ENCODE data around the gene SMPD1.
A peak's percentile ranks its signal among the peaks of the same experiment; 100 is the strongest.
"Not testable (repeated sequence)": the region's sequence is repeated elsewhere in the genome, so short reads cannot be mapped to it uniquely, and the experiment has no call there.

SMPD1 gene

DNA sequence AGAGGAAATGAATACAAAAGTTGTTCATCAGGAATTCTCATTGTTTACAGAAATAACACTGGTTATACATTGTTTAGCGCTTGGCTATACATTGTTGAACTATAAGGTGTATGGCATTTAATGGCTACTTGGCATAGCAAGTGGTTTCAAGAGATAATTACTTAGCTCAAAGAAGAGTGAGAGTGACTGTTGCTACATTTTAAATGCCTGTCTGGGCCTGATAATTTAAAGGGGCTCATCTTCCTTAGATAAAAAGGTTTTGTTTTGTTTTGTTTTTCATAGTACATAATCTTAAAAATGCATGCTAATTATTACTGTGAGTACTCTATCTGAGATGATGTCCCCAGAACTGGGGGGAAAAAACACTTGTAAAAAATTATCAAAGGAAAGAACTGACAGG lies 1.5 kb upstream of the SMPD1 start:
- no peak for DNase-seq (ENCODE audit: low read depth)

DNA sequence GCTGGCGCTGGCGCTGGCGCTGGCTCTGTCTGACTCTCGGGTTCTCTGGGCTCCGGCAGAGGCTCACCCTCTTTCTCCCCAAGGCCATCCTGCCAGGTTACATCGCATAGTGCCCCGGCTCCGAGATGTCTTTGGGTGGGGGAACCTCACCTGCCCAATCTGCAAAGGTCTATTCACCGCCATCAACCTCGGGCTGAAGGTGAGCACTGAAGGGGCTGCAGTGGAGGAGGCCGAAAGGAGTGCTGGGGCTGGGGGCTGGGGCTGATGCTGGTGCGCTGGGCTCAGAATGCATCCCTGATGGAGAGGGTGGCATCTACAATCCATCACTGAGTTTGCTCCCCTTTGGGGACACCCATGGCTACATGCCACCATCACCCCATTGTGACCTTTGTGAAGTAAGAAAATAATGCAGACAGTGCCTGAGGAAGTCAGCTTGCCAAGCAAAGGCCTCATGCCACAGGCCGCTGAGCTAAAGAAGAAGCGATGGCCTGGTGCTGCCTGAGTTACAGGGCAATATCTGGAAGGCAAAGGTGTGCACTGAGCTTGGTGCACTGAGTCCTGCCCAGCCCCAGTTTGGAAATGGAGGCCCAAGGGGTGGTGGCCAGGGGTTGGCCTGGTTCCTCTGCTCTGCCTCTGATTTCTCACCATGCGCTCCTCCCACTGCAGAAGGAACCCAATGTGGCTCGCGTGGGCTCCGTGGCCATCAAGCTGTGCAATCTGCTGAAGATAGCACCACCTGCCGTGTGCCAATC lies 620 bp downstream of the SMPD1 start:
- DNase-seq (ENCODE audit: low read depth) = no peak

DNA sequence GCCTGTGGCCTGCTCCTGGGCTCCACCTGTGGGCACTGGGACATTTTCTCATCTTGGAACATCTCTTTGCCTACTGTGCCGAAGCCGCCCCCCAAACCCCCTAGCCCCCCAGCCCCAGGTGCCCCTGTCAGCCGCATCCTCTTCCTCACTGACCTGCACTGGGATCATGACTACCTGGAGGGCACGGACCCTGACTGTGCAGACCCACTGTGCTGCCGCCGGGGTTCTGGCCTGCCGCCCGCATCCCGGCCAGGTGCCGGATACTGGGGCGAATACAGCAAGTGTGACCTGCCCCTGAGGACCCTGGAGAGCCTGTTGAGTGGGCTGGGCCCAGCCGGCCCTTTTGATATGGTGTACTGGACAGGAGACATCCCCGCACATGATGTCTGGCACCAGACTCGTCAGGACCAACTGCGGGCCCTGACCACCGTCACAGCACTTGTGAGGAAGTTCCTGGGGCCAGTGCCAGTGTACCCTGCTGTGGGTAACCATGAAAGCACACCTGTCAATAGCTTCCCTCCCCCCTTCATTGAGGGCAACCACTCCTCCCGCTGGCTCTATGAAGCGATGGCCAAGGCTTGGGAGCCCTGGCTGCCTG lies 1.4 kb downstream of the SMPD1 start:
- no peak for DNase-seq (ENCODE audit: low read depth)

DNA sequence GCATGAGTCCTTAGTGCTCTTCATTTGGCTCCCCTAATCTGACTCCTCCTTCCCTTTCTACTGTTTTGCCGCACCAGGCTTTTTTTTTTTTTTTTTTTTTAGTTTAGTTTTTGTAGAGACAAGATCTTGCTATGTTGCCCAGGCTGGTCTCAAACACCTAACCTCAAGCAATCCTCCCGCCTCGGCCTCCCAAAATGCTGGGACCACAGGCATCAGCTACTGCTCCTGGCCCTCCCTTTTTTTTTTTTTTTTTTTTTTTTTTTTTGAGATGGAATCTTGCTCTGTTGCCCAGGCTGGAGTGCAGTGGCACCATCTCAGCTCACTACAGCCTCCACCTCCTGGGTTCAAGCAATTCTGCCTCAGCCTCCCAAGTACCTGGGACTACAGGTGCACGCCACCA lies 2.0 kb downstream of the SMPD1 start:
- not testable (repeated sequence) for DNase-seq (ENCODE audit: low read depth)

DNA sequence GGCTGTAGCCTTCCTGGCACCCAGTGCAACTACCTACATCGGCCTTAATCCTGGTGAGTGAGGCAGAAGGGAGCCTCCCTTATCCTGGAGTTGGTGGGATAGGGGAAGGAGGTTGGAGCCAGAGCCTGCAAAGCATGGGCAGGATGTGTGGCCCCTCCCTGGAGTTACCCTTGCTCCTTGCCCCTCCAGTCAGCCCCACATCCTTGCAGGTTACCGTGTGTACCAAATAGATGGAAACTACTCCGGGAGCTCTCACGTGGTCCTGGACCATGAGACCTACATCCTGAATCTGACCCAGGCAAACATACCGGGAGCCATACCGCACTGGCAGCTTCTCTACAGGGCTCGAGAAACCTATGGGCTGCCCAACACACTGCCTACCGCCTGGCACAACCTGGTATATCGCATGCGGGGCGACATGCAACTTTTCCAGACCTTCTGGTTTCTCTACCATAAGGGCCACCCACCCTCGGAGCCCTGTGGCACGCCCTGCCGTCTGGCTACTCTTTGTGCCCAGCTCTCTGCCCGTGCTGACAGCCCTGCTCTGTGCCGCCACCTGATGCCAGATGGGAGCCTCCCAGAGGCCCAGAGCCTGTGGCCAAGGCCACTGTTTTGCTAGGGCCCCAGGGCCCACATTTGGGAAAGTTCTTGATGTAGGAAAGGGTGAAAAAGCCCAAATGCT lies 3.9 kb downstream of the SMPD1 start:
- DNase-seq (ENCODE audit: low read depth) = no peak

DNA sequence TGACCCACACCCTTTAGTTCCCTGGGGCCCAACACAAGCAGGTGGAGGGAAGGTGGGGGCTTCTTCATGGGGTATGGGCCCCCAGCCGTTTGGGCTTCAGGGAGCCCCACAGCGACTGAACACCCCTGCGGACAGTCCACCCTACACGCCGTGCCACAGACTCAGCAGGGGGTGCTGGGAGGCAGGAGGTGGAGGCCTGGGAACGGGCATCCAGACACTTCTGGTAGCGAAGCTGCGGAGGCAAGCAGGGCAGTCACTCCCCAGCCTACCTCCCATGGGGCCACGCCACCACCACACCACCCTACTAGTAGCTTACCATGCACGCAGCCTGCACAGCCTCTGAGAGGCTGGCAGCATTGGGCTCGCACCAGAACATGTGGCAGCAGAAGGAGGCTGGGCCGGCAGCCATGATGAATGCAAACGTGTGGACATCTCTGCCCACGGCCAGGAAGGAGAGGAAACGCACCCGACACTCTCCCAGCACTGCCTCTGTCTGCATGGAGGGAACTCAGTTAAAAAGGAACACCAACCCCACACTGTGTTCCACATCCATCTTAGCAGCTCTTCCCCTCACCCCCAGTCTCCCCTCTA lies 5.3 kb downstream of the SMPD1 start:
- no peak for DNase-seq (ENCODE audit: low read depth)

DNA sequence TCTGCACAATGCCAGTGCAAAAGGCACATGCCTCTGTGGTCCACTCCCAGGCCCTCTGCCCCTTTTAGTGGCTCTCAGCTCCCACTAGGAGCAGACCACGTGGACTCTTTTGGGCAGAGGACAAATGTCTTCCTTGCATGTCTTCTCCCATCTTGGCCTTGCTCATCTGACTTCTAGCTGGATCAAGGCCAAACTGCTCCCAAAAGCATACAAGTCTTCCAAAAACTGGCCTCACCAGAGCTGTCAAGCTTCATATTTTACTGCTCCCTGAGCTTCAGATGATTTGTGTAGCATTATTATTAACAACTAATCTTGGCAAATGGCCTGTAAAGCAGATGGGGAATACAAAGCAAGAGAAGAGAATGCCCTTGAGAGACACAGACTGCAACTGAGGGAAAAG lies 6.9 kb downstream of the SMPD1 start:
- peak; percentile 15 for DNase-seq (ENCODE audit: low read depth)

DNA sequence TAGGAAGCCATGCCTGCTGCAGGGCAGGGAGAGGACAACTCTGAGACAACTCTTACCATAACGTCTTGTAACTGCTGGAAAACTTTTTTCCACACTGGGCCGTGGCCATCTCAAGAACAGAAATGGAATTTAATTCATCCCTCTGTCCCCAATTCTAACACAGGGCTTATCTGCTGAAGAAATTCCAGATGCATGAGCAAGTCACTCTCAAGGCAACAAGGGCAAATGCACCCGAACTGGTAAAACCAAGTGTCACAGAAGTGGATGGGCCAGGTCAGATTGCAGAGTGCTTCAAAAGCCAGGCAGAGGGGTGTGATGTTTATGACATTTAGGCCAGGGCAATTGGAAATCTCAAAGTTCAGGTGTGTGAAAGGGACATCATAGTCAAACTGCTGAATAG lies 7.4 kb downstream of the SMPD1 start:
- peak; percentile 60 for DNase-seq (ENCODE audit: low read depth)

DNA sequence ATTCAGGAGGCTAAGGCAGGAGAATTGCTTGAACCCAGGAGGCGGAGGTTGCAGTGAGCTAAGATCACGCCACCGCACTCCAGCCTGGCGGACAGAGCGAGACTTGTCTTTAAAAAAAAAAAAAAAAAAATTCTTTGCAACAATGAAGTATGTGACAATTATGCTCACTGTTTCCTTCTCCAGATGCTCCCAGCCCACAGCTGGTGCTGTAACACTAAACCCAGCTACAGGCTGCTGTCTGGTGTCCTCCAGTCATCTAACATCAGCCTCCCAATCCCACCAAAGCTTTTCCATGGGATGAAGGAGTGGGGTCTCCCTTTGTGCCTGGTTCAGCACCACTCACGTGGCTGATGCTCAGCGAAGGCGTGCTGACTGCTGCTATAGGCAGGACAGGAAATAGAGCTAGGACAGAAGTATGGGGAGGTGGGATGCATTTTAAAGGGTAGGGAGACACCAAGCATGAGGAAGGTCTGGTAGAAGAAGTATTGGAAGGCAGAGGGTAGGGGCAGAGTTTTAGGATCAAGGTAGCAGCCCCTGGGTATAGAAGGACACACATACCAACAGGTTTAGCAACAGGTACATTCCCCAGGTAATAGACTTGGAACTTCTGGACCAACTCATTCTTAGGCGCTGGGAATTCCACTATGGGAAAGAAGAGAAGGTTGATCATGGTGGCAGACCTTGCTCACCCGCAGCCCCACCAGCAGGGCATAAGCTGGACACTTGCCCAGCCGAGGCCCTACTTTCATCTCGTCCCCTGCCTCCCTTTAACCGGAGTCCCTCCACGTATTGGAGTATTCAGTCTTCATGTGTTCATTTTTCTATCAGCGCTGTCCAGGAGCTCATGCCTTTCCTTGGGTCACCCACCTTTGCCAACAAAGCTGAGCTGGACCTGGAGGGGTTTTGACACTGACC lies 10.4 kb downstream of the SMPD1 start:
- no peak for DNase-seq (ENCODE audit: low read depth)

DNA sequence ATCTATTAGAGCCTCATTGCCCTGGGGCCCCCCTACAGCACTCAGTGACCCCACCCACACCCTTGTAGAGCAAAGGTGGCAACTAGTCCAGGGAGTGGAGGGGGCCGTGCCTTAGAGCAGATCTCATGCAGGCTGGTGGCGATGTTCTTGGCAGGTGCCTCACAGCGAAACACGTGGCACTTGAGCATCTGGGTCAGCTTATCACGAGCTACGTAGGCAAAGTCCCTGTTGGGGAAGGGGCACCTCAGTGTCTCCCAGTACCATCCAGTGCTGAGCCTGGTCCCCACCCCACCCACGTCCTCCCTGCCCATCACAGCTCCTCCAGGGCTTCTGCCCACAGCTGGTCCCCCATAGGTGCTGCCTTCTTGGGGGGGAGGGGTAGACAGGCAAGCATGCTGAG lies 11.2 kb downstream of the SMPD1 start:
- no peak for DNase-seq (ENCODE audit: low read depth)

DNA sequence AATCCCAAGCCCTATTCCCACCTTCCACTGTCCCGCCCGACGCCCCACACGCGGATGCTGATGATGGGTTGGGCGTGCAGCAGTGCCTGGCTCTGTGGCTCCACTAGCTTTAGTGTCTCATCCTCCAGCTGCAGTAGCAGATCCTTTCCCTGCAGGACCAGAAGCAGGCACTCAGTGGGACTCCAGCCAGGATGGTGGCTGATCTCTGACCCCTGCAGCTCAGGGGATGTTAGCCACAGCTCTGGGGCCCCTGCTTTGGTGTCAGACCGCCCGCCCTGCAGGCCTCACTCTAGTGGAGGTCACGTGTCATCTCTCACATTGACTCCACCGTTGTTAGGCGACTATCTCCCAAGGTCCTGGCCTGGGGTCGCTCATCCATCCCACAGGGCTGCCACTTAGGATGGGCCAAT lies 11.8 kb downstream of the SMPD1 start:
- no peak for DNase-seq (ENCODE audit: low read depth)

DNA sequence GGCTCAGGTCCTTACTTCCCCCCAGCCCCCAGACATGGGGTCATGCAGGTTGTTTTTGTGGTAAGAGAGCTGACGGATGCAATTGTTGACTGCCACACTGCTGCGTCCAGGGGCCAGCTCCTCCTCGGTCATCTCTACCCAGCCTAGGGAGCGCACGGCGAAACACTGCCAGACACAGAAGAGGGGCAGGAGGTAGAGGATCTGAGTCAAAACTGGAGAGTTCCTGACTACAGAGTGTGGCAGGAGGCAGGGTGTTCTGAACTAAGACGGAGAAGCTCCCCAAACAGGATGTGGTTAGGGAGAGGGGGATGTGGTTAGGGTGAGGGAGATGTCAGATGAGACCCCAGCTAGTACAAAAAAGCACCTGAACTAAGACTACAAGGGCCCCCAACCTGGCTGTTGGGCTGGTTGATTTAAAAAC lies 12.3 kb downstream of the SMPD1 start:
- no peak for DNase-seq (ENCODE audit: low read depth)

DNA sequence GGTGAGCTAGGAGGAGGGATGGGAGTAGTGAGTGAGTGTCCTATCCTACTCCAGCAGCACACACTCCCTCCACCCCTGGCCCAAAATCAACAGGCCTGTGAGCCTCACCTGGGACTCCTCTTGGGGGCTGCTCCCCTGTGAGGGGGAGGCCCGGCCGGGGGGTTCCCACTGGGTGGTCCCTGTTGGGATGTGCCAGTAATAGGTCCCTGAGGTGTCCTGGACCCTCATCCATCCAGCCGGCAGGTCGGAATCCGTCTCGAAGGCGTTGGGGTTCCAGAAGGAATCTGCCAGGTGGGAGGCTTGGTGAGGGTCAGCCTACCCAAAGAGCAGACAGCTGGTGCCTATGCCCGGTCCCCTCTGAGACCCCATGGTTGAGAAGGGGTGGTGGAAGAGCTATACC lies 13.3 kb downstream of the SMPD1 start:
- DNase-seq (ENCODE audit: low read depth) = no peak

DNA sequence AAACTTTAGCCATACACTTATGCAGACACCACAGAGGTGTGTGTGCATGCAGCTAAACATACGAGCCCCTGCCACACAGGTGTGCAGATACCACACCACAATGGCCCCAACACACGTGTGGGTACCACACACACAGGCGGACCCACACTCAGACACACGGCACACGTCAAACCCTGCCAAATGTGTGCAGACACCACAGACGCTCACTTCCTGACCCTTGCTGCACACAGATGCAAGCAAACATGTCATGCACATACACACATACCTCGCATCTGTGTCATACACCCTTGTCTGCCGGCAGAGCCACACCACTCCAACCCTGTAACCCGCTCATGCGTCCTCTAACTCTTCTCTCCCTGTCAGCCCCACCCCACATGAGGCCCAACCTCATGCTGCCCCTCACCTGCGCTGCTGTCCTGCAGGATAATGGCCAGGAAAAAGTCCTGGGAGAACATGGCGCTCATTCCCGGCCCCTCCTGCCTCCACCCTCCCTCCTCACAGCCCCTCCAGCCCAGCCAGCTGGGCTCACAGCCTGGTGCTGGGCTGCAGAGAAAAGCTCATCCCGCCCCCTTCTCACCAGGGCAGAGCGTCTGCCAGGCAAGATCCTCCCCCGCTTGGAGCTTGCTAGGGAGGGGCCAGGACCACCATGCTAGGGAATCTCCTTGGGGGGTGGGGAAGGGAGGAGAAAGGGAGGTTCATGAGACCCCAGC lies 14.2 kb downstream of the SMPD1 start:
- DNase-seq (ENCODE audit: low read depth) = no peak

DNA sequence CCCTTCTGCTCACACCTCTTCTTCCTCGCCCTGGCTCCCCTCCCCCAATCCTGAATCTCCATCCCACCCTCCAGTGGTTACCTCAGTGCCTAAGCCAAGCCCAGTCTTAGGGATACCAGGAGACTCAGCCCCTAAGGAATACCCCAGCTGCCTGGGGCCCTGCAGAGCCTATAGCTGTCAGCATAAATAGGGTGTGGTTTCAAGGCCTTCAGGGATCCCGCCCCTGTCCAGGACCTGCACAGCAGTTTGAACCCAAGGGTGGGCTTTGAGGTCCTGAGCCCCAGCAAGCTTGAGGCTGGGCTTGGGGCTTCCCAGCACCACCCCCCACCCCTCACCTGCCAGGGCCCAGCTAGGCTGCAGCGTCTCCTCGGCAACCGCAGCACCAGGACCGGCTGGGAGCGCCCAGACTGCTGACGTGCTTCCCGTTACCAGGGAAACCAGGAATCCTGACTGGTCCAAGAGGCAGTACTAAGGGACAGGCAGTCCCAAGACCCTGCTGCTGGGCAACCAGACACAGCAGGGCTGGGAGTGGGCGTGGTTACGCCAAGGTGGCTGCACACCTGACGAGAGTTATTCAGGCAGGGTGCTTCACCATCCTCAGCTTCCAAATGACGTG lies 14.9 kb downstream of the SMPD1 start:
- DNase-seq (ENCODE audit: low read depth) = no peak

DNA sequence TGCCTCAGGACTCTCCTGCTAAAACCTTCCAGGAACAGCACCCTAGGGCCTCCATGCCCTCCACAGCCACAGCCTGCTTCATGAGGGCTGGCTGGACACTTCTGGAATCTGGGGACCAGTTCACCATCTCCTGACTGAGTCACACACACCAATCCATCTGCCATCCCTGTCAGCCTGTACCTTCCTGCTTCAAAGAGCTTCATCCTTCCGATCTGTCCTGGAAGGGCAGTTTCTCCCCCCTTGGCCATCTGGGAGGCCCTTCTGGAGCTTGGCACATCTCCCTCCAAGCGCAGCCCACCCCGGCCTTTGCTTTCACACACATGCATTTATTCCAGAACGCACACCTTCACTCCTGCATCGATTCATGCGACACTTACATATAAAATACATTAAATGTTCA lies 15.6 kb downstream of the SMPD1 start:
- no peak for DNase-seq (ENCODE audit: low read depth)

DNA sequence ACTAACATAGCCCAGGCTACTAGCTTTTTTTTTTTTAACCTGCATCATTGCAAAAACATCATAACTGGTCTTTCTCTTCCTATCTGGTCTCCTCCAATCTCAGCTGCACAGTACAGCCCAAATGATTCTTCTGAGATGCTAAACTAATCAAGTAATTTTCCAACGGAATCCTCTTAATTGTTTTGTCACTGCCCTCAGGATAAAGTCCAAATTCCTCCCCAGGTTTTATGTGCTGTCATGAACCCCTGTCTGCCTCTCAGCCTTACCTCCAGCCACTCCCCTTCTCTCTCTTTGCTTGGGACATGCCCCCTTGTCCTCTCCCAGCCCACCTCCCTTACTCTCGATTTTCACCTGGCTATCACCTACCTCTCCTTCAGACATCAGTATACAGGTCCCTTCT lies 16.1 kb downstream of the SMPD1 start:
- DNase-seq (ENCODE audit: low read depth) = no peak

DNA sequence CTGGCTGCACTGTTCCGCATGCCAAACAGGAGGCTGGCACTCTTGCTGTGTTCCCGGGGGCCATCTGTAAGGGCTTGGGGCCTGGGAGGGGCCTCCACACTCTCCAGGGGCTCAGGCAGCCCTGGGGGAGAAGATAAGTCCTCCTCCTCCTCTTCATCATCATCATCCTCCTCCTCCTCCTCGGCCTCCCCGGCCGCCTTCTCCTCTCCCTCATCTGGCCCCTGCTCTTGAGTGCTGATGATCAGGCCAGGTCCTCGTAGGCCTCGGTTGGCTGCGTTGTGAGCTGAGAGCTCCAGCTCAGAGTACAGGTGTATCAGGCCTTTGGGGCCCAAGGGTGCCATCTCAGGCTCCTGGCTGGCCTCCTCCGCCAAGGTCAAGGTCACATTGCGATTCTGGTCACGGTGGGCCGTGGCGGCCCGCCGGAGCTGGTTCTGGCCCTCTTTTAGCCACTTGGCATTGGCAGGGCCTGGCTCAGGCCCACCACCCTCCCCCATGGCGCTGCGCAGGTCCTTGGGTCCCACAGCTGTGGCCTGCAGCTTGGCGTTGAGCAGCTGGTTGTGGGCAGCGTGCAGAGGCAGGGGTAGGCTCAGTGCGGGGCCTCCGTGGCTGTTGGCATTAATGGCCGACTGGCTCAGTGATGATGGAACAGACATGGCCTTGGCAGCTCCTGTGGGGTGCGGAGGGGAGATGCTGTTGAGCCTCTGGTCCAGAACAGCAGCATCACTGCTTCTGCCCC lies 20.6 kb downstream of the SMPD1 start:
- DNase-seq (ENCODE audit: low read depth) = no peak

DNA sequence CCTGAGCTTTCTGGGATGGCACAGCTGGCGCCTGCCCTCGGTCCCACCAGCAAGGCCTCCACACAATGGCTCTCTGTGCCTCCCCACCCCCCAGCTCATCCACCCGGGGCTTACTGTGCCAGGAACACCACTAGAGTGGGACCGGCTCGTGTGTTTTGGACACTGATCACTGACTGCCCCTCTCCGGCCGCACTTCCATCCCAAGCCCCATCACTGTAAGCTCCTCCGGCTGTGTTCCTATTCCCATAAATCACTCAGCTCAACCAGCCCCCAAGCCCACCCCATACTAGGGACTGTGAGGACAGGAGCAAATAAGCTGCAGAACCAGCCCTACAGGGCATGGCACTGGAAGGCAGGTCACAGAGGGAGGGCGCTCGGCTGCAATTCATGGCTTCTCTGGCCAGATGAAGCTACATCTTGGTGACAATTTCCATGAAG lies 21.3 kb downstream of the SMPD1 start:
- no peak for DNase-seq (ENCODE audit: low read depth)

DNA sequence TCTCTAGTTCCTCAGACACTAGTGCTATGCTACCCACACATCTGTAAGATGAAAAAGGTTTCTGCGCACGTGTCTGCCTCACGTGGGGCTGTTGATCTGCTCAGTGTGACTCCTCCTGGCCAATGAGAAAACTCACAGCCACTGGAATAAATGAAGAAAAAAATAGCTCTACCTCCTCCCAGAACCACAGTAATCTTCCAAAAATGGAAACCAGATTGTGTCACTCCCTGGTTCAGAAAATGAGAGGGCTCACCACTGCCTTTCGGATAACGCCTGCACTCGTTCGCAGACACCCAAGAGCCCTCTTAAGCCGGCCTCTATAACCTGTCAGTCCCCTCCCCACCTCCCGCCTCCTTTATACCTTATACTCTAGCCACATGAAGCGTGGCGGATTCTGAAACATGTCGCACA lies 23.5 kb downstream of the SMPD1 start:
- no peak for DNase-seq (ENCODE audit: low read depth)
